GM19025 (cell line): ENCODE measurements around the gene ZIC5.
"Not testable (repeated sequence)": the region's sequence is repeated elsewhere in the genome, so short reads cannot be mapped to it uniquely, and the experiment has no call there.

ENCODE experiments used
- ATAC-seq: cut with Tn5 transposase; IDR thresholded peaks from one replicate; pipeline ENCODE4 v1.9.1; 2021; ENCODE audit warnings: mild to moderate bottlenecking, low read depth, moderate library complexity; ENCODE audit not compliant: unreplicated experiment

The ZIC5 gene

DNA sequence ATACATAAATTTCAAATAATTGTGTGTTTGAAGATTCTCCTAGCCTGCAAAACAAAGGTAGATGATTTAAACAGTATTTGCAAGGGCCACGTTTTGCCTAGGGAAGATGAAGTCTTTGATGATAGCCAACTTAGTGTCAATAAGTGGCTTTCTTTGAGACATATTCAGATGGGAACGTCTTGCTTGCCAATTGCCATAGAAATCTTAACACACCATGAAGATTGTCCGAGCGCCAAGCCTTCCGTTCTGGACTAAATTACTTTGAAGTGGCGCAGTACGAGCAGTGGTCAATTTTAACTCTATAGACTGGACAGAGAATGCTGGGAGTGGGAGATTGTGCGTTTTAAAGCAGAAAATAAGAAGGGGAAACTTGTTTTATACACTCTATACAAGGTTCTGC, 9.9 kb downstream of the ZIC5 start:
- no peak for ATAC-seq

DNA sequence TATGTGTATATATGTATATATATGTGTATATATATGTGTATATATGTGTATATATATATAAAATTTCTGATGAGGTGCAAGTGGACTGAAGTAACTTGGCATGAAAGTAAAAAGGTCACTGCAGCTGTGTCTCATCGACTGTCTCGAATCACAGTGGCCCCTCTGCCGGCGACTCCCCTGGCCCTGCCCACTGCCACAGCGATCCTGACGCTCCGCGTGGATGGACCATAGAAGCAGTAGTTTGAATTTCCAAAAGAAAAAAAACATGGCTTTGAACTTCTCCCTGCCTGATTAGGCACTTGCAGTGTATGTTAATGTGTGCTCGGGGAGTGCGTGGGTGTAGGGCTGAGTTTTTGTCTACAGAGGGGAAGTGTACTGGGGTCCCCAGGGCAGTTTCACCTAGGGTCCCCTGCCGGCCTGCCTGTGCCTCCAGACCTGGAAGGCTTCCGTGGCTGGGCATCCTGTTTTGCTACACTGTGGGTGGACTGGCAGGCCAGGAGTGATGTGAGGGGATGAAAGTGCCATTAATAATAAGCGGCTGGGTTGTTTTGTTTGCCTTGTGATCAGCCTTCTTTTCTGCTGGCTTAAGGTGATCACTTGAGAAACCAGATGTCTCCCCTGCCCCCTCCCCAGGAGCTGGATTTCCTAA, 10.8 kb downstream of the ZIC5 start:
- ATAC-seq = no peak

DNA sequence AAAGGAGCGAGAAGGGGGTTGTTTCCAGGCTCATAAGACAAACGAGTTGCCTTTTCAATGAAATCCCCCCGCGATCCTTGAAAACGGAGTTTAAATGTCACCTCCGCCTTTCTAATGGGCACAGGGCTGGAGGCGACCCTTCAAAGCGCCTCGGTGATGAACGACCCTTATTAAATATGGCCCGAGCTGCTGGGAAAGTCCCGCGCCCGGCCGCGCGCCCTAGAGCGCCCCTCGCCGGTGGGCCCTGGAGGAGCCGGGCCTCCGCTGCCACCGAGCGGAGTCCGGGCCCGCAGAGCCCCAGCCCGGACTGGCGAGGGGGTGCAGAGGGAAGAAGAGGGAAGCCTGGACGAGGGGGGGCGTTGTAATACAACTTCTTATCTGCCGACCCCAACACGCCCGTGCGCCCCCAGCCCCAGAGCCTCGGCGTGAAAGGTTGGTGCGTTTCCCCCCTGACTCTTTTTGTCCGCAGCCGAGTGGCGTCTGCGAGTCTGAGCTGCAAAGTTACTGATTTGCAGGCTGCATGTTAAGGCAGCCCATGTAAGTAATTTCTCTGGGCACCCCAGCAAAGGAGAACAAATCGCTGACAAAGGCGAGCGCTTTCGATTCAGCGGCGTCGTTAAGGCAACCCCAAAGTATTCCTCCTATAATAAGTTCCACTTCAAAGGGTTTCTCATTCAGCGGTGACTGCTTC, 11.9 kb downstream of the ZIC5 start:
- no peak for ATAC-seq

DNA sequence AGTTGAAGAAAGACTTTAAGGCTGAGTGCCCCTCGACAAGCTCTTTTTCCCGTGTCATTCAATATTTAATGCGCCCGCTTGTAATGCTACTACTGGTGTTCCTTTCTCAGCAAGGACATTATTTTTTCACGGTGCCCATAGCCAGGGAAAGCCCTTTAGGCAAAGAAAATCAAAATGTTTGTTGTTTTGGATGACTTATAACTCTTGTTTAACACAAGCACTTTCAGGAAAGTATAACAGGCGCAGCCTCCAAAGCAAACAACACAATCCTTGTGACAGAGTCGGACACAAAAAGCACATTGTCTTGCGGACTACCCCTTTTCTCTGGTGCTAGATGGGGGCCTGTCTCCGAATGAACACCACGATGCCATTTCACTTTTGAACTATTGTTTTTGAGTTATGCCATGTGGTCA, 12.4 kb downstream of the ZIC5 start:
- no peak for ATAC-seq

DNA sequence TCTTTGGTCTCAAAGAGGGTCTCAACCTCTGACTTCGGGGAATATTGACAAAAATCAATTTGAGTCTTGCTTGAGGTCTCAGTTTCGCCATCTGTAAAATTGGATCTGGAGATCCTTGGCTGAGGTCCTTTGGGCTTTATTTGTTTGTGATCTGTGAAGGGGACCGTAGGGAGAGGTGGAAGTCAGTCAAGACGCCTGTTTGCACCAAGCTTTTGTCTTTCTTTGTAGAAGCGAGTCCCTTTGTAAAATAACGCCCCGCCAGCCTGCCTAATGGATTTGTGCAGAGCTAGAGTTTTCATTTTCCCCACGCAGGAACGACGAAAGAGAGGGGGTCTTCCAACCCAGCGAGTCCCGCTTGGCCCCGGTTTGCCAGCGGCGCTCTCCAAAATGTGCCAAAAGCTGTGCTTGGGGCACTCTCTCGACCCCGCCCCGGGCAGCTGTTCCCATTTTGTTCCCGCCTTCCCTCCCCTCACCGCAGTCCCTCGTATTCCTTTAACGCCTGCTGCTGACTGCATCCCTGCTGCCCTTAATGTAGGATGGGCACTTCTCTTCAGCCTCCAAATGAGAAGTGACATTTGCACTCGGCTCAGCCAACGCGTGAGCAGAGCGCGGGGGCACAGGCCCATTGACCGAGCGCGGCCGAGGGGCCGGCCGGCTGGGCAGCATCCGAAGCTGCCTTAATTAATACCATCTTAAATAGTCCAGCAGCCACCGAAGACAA, 13.0 kb downstream of the ZIC5 start:
- ATAC-seq = no peak

DNA sequence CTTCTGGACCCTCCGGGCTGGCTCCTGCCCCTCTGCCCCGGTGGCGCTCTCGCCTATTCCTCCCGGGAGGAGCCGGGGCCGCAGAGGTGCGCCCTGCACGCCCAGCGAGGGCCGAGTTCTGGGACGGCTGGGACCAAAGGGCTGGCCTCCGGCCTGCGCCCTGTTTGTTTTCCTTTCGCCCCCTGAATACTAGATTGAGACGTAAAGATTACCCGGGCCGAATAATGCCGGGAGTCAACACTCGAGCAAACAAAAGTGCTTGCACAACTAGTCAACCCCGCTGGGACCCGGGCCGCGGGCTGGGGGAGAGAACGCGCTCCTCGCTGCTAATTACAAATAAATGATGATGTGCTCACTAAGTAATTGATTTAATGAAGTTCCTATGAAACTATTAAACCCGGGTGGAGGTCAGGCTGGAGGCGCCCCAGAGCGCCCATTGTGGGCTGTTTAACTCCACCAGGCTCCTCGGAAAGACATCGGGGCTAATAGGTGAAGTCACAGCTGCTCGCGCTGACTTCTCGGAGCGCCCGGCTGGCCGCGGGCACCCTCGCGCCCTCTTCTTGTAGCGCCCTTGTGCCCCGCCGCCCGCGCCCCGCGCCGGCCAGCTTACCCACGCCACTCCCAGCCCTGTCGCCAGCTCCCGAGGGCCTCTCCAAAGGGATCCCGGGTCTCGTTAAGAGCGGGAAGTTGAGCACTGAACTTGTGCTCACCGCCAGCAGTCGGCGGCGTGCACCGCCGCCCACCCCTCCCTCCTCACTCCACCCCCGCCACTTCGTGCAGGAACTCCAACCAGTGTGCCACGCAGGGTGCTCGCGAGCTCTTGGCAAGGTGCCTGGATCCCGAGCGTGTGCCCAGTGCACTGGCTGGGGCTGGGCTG, 14.9 kb downstream of the ZIC5 start:
- no peak for ATAC-seq

DNA sequence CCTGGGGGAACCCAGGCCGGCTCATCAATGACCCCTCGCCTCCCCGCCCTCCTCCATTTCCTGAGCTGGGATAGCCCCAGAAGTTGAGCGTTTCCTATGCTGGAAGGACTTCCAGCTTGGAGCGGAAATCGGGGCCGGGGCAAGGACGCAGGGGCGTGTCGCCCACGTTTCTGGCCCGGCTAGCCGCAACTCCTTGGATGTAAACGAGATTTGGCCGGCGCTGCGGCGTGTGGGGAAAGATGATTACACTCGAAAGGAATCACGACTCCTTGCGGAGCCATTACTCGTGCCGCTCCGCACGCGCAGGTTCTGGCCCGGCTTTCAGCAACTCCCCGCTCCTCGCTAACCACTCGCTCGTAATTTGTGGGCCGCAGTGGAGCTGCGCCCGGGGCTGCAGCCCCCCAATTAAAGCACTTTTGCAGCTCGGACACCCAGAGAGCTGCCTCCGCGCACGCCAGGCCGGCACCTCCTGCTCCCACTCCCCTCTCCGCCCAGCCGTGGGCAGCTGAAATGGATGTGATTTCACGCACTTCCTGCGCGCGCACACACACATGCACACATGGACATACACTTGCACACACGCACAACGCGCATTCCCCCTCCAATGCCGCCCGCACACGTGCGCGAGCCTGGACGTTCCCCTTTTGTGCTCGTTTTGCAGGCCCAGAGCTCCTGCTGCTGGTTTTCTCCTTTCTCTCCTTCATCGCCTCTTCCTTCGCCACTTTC, 15.7 kb downstream of the ZIC5 start:
- ATAC-seq = no peak

DNA sequence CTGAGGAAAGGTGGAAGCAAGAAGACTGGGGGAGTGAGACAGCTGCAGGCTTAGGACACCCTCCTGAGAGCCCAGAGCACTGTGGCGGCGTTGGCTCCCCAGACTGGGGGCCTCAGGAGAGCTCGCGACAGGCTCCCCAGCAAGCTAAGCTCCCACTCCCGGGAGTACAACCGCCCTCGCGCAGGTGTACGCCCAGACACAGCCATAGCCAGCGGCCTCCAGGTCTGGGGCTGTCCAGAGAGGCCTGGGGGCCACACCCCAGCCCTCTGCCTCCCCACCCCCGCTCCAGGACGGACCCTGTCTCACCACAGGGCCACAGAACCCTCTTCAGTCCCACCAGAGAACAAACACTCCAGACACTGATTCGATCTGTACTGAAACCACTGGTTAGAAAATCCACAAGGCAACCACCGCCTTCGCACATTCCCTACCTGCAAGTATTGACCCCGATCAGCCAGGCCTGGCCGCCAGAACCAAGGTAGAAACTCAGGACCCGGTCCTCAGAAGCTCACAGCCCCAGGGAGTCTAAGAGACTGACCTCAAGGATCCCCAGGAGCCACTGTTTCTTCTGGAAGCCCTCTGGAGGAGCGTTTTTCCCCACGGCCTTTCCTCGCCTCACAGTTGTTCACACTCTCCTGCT, 16.3 kb downstream of the ZIC5 start:
- no peak for ATAC-seq

DNA sequence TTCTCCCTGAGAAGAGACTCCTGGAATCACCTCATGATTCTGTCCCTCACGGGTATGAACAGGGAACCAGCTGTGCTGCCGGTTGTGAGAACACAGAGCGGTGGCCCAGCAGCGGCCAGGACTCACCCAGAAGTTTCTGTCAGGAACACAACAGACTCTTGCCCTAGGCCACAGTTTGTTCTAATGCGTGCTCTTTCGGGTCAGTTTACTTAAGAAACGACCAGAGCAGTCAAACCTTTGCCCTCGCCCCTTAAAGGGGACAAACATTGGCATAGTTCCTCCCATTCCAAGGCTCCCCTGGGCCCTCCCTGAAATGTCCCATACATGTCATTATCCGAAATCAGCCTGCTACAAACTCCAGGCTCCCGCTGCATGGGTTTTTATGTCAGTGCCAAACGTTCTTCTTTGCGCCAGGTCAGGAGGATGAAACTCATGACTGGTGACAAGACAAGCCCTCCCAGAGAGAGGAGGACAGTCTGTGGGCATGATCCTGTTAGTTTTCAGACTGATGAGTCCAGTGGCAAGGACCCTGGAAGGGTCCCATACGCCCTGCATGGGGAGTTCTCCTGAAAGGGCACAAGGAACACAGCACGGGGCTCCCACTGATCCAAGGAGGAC, 18.3 kb downstream of the ZIC5 start:
- no peak for ATAC-seq

DNA sequence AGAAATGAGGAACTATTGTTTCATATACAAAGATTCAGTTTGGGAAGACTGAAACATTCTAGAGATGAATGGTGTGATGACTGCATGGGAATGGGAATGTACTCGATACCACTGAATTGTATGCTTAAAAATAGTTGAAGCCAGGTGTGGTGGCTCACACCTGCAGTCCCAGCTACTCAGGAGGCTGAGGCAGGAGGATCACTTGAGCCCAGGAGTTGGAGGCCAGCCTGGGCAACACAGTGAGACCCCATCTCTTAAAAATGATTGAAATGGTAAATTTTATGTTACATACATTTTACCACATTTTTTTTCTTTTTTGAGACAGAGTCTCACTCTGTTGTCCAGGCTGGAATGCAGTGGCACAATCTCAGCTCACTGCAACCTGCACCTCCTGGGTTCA, 19.9 kb downstream of the ZIC5 start:
- ATAC-seq = not testable (repeated sequence)

DNA sequence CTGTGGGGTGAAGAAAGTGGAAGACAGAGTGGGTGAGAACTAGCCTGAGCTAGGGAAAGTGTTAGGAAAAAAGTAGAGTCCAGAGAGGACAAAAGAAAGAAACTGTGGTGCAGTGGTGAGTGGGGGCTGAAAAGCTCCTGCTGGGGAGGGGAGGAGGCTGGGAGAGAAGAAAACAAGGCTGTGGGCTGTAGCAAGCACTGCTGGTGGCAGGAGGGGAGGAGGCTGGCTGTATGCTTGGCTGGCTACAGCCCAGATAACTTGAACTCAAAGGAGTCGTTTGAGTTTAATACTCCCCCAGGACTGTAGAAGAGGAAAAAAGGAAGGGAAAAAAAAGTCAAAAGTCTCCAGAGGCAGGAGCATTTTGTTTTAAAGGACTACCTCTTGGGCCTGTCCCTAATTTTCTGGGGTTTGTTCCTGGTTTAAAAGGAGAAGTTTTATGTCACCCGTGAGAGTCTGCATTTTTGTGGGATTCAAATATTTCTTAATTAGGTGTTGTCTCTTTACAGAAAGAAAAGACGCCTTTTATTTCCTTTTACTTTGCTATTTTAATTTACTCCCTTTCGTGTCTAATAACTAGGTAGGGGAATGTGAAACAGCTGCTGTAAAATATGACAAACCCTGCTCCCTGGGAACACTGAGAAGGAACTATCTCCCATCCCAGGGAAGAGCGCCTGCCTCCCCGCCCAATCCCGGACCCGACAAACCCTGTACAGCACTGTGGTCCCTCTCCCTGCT, 21.7 kb downstream of the ZIC5 start:
- ATAC-seq = no peak

DNA sequence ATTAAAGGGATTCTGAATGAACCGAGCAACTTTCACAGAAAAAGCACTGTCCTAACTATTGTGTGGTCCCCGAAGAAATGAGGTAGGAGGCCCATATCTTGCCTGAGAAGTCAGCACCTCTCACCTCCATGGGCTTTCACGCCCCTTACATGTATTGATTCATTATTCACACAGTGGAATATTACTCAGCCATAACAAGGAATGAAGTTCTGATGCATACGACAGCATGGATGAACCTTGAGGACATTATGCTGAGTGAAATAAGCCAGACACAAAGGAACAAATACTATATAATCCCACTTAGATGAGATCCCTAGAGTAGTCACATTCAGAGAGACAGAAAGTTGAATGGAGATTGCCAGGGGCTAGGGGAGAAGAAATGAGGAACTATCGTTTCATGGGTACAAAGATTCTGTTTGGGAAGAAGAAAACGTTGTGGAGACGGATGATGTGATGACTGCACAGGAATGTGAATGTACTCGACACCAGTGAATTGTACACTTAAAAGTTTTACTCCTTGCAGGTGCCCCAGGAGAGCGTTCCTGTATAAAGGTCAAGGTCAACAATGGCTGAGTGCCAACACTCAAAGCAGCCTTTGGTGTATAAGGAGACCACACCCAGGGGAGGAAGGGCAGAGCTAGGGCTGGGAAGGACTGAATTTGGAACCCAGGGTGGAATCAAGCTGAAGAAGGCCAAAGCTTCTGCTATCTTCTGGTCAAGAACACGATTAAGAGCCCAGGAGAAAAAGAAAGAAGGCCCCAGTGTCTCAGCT, 22.5 kb downstream of the ZIC5 start:
- ATAC-seq = no peak

DNA sequence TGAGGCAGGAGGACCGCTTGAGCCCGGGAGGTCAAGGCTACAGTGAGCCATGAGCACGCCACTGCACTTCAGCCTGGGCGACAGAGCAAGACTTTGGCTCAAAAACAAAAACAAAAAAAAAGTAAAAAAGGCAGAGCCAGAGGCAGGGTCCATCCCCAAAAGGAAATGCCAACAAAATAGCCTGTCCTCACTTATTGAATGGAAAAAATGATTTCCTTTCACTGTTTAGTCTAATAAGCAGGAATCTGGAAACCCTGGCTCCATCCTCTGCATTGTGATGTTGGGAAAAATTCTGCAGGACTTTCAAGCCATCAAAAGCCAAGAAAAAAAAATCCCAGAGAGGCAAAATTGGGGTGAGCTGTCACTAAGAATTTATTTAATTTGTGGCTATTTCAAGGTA, 23.2 kb downstream of the ZIC5 start:
- no peak for ATAC-seq

DNA sequence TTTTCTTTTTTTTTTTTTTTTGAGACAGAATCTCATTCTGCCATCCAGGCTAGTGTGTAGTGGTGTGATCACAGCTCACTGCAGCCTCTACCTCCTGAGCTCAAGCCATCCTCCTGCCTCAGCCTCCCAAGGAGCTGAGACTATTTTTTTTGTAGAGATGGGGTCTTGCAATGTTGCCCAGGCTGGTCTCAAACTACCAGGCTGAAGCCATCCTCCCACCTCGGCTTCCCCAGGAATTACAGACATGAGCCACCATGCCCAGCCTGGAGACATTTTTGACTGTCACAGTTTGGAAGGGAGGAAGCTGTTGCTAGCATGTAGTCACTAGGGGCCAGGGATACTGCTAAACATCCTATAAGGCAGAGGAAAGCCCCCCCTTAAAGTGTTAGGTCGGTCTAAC, 23.9 kb downstream of the ZIC5 start:
- ATAC-seq = no peak

DNA sequence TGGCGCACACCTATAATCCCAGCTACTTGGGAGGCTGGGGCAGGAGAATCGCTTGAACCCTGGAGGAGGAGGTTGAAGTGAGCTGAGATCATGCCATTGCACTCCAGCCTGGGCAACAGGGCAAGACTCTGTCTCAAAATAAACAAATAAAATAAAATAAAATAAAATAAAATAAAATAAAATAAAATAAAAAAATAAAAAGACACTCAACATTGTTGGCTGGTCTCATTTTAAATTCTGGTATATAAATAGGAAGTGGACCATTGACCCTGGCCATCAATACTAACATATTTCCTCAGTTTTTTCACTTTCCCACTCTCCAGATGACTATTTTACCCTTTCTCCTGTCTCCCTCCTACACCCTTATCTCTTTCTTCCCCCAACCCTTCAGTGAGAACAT, 26.1 kb downstream of the ZIC5 start:
- ATAC-seq = not testable (repeated sequence)

DNA sequence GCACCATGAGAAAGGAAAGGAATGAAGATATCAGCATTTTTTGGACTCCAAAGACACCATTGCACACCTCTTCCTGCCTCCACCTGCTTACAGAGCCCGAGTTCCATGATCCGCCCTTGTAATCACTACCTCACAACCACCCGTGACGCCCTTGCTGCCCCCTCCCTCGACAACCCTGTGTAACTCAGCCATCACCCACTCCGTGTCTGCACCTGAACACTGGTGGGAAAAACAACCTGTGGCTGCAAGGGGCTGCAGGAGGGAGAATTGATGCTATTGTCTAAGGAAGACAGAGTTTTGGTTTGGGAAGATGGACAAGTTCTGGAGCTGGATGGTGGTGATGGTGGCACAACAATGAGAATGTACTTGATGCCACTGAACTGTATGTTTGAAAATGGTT, 27.0 kb downstream of the ZIC5 start:
- ATAC-seq = no peak

DNA sequence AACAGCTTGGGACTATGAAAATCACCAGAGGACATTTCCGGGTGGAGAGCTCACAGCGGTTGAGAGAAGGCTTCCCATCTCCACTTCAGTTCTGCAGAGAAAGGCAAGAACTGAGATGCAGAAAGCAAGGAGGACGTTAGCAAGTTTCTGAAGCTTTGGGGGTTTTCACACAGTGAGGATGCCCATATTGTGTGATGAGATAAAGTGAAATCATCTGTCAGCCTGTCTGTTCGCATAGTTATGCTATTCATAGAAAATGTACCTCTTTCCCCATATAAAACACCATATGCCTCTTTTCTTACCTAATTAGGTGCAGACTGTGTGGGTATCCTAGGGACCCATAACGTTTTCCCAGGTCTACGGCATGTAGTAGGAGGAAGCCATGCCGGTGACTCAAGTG, 27.5 kb downstream of the ZIC5 start:
- ATAC-seq = no peak

DNA sequence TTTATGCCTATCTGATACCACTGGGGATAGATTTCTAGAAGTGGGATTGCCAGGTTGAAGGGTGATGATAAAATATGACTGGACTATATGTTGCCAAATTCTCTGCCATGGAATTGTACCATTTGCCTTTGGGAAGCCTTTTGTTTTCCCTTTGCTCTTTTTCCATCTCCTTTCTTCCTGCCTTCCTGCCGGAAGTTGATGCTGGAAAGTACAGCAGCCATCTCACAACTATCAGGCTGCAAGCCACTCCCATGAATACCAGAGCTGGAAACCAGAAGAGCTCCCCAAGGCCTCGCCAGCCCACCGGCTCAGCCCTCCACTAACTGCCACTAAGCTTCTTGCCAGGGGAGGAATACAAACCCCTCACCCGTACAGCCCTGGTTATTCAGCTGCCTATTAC, 29.7 kb downstream of the ZIC5 start:
- ATAC-seq = no peak
